Measurements from ENCODE around the gene DUSP14. TPM values are rescaled to one million over a fixed set of nuclear protein-coding genes. Genes with fewer than 3 reads are reported as not detected.

Gene DUSP14
- total and polyA plus RNA-seq, 2 experiments from 2014 or later = 36.7 to 38.7 TPM

DNA sequence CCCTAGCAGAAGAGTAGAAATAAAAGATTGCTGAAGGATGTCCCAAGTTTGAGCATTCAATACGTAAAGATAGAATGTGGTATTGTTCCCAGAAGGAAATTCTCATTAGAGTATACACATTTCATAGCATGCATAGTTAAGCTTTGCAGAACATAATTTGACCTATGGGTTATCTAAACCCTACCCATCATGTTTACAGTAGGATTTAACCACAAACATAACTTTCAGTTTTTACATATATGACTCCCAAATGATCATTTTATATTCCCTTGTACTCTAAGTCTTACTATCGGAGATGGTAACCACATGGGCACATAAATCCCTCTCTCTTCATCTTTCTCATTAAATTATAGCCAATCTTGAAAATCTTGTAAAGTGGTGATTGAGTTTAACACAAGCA, 68.6 kb downstream of the DUSP14 start:
- Histone ChIP-seq H4K20me1 (replicated peaks; ENCODE audit: insufficient read depth) (no peaks in the 10 kb centered on the region), H2AFZ (no peak overlapping the region), H3F3A (replicated peaks; ENCODE audit: low read depth) (no peaks in the 10 kb centered on the region), H3K27me3 (ENCODE audit: insufficient read depth) (no peaks in the 10 kb centered on the region), H3K4me3 (no peak overlapping the region), H3K27ac (ENCODE audit: low read depth) (no peak overlapping the region), H3K4me2 (no peak overlapping the region), H3K36me3 (ENCODE audit: insufficient read depth) (0 out of 2 replicates have a peak, but pooled peaks cover under 1% of the 10 kb centered on the region), H3K9me2 (ENCODE audit: insufficient read depth) (no peaks in the 10 kb centered on the region), H3K79me2 (replicated peaks; ENCODE audit: insufficient read depth) (no peaks in the 10 kb centered on the region), H3K4me1 (ENCODE audit: insufficient read depth) (peaks cover 19% of the 10 kb centered on the region)
- ATAC-seq (no peak), DNase-seq (ENCODE audit: low spot score) (no peak)
- peaks cover 13% of the 10 kb centered on the region for H3K4me1 Mint-ChIP-seq
- no peaks in the 10 kb centered on the region for H3K9me3 Mint-ChIP-seq
- TF ChIP-seq STAT1 (IDR thresholded peaks at IDR 0.05; ENCODE audit: unreplicated experiment) (no peak), CREB1 (CRISPR knock-in tag; IDR thresholded peaks at IDR 0.05; ENCODE audit: low read depth) (no peak), ZNF114 (CRISPR knock-in tag; IDR thresholded peaks at IDR 0.05) (no peak), ZNF462 (CRISPR knock-in tag; IDR thresholded peaks at IDR 0.05) (no peak), CTCF (conservative IDR thresholded peaks at IDR 0.05; ENCODE audit: low read depth in 2 of 2) (no peak), ZNF331 (CRISPR knock-in tag; IDR thresholded peaks at IDR 0.05; ENCODE audit: low read depth) (no peak), NANOG (IDR thresholded peaks at IDR 0.05; ENCODE audit: borderline replicate concordance) (no peak), EZH2 (IDR thresholded peaks at IDR 0.05; ENCODE audit: low read depth, unreplicated experiment) (no peak), REST (IDR thresholded peaks at IDR 0.05; ENCODE audit: unreplicated experiment) (no peak), ETS1 (IDR thresholded peaks at IDR 0.05) (no peak), EZH2phosphoT487 (IDR thresholded peaks at IDR 0.05; ENCODE audit: unreplicated experiment) (no peak), JUNB (IDR thresholded peaks at IDR 0.05; ENCODE audit: unreplicated experiment) (no peak), POLR2AphosphoS5 (IDR thresholded peaks at IDR 0.05; ENCODE audit: low read depth) (no peak)
- peaks cover 14% of the 10 kb centered on the region; the same call in 2 of the 3 replicates for H3K36me3 Mint-ChIP-seq (ENCODE audit: low read depth)
- no peak overlapping the region for H3K27ac Mint-ChIP-seq
- H3K27me3 Mint-ChIP-seq (ENCODE audit: insufficient read depth, low read depth, poor library complexity) = no peaks in the 10 kb centered on the region
- H3K4me3 Mint-ChIP-seq = no peak overlapping the region

Data from GM23338 (cell line).